HG03159 (cell line): Measurements from ENCODE around the gene RPRD1B.

Source experiments
- ATAC-seq: cut with Tn5 transposase; IDR thresholded peaks from one replicate; pipeline ENCODE4 v1.9.1; 2021; ENCODE audit warnings: mild to moderate bottlenecking, moderate library complexity; ENCODE audit not compliant: unreplicated experiment

RPRD1B gene

GRCh38 chr20:38072898-38073297, 39.4 kb downstream of the RPRD1B start:
- no peak for ATAC-seq

GRCh38 chr20:38073307-38074071, 39.9 kb downstream of the RPRD1B start:
- no peak for ATAC-seq

GRCh38 chr20:38075161-38075998, 41.8 kb downstream of the RPRD1B start:
- ATAC-seq: no peak

- ATAC-seq: no peak
Observed at GRCh38 chr20:38076548-38076947, 43.0 kb downstream of the RPRD1B start.

- ATAC-seq: no peak
Observed at GRCh38 chr20:38078084-38078483, 44.5 kb downstream of the RPRD1B start.

- no peak for ATAC-seq
Observed at GRCh38 chr20:38079353-38079752, 45.8 kb downstream of the RPRD1B start.

GRCh38 chr20:38081575-38081974, 48.0 kb downstream of the RPRD1B start:
- ATAC-seq: no peak

- no peak for ATAC-seq
Observed at GRCh38 chr20:38082894-38083293, 49.3 kb downstream of the RPRD1B start.

GRCh38 chr20:38083338-38084048, 49.9 kb downstream of the RPRD1B start:
- no peak for ATAC-seq

- no peak for ATAC-seq
Observed at GRCh38 chr20:38084425-38084951, 50.9 kb downstream of the RPRD1B start.

- ATAC-seq: no peak
Observed at GRCh38 chr20:38085026-38085425, 51.5 kb downstream of the RPRD1B start.

- no peak for ATAC-seq
Observed at GRCh38 chr20:38089500-38089899, 56.0 kb downstream of the RPRD1B start.

- ATAC-seq: no peak
Observed at GRCh38 chr20:38090061-38090460, 56.5 kb downstream of the RPRD1B start.

- no peak for ATAC-seq
Observed at GRCh38 chr20:38091441-38092216, 58.1 kb downstream of the RPRD1B start.

GRCh38 chr20:38092260-38092857, 58.8 kb downstream of the RPRD1B start:
- no peak for ATAC-seq

GRCh38 chr20:38092915-38093314, 59.4 kb downstream of the RPRD1B start:
- no peak for ATAC-seq

GRCh38 chr20:38093641-38094077, 60.1 kb downstream of the RPRD1B start:
- no peak for ATAC-seq

GRCh38 chr20:38094373-38094891, 60.9 kb downstream of the RPRD1B start:
- ATAC-seq: peak; percentile 72

- ATAC-seq: peak; percentile 3
Observed at GRCh38 chr20:38095017-38095686, 61.6 kb downstream of the RPRD1B start.
